ENCODE results near the gene CTSD.
A peak's percentile ranks its signal among the peaks of the same experiment; 100 is the strongest.

Gene CTSD

DNA sequence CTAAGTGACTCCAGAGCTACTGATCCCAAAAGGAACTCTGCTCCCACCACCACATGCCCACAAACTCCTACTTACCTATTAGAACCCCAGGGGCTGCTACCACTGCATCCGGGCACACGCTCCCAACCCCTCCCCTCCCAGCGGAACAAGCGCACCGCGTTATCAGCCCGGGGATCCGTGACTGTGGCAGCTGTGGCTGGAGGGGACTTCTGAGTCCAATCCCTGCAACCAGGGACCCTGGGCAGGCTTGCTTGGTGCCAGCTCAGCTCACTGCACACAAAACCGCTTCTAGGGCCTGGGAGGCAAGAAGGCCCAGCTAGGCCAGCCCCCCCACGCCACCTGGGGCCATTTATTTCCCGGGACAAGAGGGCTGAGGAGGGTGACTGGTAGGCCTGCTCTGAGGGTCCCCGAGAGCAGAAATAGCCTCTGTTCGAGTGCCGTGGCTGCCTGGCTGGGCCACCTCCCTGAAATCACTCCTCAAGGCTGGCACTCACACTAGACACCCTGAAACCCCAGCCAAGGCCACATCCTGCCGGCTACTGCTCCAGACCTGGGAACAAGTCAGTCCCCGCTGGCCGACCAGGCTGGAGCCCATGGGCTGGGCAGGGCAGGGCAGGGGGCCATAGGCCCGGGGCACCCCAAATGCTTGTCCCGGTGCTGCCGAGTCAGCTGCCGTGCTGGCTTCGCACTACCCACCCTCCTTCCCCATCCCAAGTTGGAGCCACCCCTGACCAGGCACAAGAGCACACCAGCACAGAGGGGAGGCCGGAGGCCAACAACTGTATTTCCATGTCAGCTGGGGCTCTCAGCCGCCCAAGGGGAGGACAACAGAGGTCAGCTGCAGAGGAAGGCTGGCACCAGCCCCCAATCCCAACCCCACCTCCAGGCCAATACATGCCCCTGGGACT lies 11.5 kb downstream of the CTSD start:
- TF ChIP-seq POLR2A (IDR thresholded peaks at IDR 0.05; ENCODE audit: low read length) (no peak), GATA1 (IDR thresholded peaks at IDR 0.05; ENCODE audit: low read depth, low read length) (no peak)
- DNase-seq, result peak; percentile 60 to 67

DNA sequence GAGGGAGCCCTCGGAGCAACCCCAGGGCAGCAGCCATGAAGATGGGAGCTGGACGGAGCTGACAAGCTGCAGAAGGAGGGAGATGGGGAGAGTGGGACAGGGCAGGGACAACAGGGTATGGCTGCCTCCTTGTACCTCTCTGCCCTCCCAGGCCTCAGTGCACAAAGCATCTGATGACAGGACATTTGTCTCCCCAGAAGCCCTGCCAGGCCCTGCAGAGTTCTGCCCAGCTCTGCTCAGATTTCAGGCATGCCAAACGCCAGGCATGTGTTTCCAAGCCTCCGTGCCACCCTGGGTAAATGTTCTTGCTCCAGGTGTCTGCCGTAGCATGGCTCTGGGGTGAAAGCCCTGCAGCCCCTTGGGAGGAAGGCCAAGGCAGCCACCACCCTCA lies 12.2 kb downstream of the CTSD start:
- DNase-seq, result no peak
- TF ChIP-seq GATA1 (IDR thresholded peaks at IDR 0.05; ENCODE audit: low read depth, low read length) (no peak), POLR2A (IDR thresholded peaks at IDR 0.05; ENCODE audit: low read length) (no peak)

DNA sequence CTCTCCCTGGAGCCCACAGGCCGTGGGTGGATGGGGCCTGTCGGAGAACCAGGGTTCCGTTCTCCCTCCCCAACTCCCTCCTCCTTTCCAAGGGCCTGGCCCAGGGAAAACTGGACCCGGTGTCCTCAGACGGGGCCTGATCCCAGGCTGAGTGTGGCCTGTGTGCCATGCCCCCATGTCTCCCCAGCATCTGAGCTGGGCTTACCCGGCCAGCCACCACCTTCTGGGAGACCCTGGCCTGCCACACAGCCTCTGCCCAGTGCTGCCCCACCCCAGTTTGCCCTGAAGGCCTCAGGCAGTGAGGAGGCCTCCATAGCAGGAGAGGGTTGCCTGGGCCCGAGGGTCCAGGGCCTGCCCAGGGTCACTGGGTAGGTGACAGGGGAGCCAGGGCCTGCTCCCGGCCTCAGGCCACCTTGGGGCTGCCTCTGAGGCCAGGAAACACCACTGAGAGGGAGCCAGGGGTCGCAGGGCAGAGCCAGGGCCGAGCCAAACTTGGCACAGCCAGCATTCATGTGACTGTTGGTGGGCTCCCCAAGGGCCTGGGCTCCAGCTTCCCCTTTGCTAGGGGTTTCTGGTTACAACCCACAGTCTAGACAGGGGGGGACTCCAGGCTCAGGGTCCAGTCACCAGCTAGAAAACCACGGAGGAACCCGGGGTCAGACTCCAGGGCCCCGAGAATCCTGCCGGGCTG lies 12.7 kb downstream of the CTSD start:
- no peak for DNase-seq
- TF ChIP-seq POLR2A (IDR thresholded peaks at IDR 0.05; ENCODE audit: low read length) (peak; percentile 17), GATA1 (IDR thresholded peaks at IDR 0.05; ENCODE audit: low read depth, low read length) (no peak)

DNA sequence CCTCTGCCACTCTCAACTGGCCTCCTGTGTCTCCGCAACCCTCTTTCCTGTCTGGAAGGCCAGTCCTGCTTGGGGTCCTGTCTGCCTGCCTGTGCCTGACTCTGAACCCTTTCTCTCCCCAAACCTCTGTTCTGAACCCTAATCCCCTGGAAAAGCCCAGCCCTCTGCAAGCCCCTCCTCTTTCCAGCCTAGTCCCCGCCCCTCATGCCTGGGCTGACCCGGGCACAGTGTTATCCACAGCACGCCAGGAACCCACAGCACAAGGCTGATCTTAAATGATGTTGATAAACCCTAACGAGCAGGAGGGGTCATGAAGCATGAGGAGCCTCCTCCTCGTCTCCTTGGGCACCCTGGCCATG lies 13.3 kb downstream of the CTSD start, which contains the start of gene IFITM10:
Gene IFITM10 (minus strand): TSS at position 115 of the 359 bp plus-strand sequence. CDS start 153 bp downstream, outside the sequence.
- DNase-seq, result peak; percentile 87 to 93
- no peak for TF ChIP-seq GATA1 (IDR thresholded peaks at IDR 0.05; ENCODE audit: low read depth, low read length)
- peak; percentile 41 for TF ChIP-seq POLR2A (IDR thresholded peaks at IDR 0.05; ENCODE audit: low read length)

DNA sequence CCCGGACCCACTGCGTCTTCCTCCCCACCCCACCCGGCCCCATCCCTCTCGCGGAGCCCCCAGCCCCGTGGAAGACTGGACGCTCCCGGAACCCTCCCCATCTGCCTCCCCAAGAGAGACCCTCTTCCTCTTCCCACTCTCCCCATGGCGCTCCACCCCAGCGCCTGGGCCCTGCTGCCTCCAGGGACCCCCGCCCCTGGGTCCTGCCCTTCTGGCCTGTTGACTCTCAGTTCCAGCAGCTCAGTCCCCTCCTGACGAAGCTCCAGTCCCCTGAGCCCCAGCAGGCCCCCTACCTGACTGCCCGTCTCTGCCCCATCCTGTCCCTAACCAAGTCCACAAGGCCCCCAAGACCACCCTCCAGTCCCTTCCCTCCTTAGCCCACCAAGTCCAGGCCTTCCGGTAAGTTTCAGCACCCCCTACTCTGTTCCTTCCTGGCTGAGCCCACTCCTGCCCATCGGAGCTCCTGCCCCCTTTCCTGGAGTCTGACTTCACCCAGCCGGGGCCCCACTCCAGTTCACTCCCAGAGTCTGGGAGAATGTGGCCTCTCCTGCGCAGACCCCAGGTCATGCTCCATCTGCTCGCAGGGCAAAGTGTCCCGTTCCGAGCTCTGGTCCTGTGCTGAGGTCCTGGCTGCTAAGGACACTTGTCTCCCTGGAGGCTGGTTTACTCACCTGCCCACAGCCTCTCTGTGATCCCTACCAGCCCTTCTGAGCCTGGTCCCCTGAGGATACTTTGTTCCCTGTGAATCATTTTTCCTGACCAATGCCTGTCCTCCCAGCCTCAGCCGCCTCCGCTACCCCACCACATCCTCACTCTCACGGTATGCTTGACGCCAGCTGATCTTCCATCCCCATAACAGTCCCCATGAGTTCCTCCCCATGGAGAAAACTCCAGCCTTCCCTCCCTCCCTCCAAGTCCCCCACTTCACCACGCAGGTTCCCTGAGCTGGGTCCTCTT lies 14.1 kb downstream of the CTSD start:
- TF ChIP-seq GATA1 (IDR thresholded peaks at IDR 0.05; ENCODE audit: low read depth, low read length) (no peak), POLR2A (IDR thresholded peaks at IDR 0.05; ENCODE audit: low read length) (no peak)
- peak in 1 of 2 experiments; percentile 31 for DNase-seq

DNA sequence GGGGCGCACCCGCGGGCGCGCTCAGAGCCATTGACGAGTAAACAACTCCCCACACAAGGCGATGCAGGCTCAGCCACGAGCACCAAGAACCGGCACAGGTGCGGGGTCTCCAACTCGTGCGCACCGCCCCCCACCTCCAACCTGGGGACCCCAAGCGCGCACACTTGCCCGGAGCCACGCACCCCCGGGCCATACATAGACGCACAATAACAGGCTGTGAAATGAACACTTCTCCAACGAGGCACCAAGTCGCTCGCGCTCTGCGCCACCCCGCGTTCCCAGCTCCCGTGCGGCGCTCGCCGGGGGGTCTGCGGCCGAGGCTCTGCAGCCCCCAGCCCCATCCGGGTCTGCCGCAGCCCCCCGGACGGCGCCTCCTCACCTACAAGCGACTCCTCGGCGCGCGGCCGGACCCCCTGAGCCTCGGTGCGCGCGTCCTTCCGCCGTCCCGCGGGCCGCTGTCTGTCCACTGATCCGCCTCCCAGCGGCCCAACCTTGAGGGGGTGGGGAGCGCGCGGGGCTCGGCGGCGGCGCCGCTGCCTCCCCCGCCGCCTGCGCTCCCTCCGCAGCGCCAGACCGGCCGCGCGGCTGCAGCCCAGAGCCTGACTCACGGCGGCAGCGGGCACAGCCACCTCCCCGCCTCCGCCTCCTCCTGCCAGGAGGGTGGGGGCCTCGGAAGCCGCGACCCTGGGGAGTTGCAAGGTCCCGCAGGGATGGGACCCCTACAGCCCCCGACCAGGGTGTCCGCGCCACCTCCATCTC lies 14.9 kb downstream of the CTSD start:
- TF ChIP-seq POLR2A (IDR thresholded peaks at IDR 0.05; ENCODE audit: low read length), result no peak
- no peak for TF ChIP-seq GATA1 (IDR thresholded peaks at IDR 0.05; ENCODE audit: low read depth, low read length)
- peak; percentile 39 to 49 for DNase-seq

DNA sequence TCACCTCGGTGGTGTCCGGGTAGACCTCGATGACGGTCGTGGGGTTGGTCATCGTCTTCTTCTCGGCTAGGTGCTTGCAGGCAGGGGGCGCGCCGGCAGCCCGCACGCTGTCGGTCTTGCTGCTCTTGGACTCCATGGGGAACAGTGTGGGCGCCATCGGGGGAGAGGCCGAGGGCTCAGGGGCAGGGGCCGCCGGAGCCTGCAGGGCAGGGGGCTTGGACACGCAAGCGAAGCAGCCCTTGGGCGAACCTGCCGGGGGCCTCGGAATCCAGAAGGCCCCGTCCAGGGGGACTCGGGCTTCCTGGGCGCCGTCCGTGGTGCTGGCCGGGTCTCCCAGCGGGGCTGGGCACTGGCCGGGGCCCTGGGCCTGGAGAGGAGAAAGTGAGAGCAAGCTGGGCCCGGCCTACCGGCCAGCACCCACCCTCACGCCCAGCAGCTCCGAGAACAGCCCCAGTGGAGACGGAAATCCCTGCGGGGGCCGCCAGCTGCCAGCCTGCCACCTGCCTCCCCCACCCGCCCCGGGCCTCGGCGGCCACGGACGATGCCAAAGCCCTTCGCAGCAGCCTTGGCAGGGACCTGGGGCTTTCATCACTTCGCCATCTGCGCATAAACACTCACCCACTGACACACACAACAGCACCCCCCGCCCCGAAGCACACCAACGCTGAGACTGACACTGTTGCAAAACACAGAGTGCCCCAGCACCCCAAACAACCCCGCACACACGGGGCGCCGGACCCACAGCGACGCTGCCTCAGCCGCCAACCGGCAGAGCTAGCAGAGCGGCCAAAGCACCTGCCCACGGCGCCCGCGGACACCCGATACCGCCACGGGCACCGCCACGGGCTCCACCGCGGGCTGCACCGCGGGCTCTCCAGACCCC lies 15.7 kb downstream of the CTSD start:
- no peak for TF ChIP-seq GATA1 (IDR thresholded peaks at IDR 0.05; ENCODE audit: low read depth, low read length)
- no peak for TF ChIP-seq POLR2A (IDR thresholded peaks at IDR 0.05; ENCODE audit: low read length)
- DNase-seq, result no peak

DNA sequence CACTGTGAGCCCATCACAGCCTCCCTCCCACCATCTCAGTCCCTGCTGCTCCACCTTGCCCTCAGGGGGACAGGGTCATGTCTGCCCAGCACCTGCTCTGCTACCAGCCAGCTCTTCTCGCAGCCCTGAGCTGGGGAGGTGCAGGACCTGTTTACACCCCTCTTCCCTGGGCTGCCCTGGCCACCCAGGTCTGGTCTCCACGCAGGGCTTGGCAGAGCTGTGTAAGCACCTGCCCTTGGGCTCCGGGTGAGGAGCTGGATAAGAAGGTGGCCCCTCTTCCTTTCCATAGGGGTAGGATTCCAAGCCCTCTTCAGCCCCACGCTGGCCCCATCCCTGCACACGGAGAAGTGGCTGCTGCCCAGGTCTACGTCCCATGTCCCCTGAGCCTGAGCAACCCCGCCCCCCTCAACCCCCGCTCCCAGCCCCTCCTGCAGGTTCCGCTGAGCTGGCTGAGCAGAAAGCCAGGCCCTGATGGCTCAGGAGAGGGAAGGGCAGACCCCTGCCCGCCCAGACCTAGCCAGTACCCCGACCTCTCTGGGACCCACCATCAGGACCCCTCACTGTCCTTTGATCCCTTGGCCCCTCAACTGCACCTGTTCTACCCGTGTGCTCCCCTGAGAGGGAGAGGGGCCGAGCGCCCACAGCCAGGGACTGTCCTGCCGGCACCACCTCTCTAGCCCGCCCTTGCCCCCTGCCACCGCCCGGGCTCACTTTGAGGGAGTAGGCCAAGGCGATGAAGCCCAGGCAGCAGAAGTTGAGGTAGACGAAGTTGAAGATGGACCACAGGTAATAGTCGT lies 16.6 kb downstream of the CTSD start:
- TF ChIP-seq GATA1 (IDR thresholded peaks at IDR 0.05; ENCODE audit: low read depth, low read length) (no peak), POLR2A (IDR thresholded peaks at IDR 0.05; ENCODE audit: low read length) (no peak)
- DNase-seq, result no peak

DNA sequence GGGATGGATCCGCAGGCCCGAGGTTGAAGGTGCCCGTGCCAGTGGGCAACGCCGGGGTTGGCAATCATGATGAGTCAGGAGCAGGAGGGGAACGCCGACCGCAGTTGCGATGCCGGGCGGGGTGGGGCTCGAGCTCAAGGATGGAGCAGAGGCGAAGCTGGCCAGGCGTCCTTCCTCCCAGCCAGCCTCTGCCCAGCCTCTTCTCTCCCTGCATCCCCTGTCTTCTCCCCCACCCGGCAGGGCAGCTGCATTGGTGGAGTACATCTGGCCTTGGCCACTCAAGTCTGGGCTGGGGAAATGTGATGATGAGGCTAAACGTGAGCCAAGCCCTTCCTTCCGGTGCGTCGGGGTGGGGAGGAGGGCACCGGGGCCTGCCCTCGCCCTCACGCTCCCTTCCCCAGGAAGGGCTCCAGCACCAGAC lies 17.2 kb downstream of the CTSD start:
- no peak for DNase-seq
- no peak for TF ChIP-seq GATA1 (IDR thresholded peaks at IDR 0.05; ENCODE audit: low read depth, low read length)
- no peak for TF ChIP-seq POLR2A (IDR thresholded peaks at IDR 0.05; ENCODE audit: low read length)

DNA sequence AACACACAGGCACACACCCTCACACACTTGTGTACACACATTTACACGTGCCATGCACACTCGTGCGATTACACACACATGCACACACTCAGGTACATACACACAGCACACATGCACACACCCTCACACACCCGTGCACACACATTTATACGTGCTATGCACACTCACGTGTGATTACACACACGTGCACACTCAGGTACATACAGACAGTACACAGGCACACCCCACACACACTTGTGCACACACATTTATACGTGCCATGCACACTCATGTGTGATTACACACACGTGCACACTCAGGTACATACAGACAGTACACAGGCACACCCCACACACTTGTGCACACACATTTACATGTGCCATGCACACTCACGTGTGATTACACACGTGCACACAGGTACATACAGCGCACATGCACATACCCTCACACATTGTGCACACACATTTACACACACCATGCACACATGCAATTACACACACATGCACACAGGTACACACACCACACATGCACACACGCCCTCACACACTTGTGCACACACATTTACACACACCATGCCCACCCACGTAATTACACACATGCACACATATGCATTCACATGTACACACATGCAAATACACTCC lies 17.9 kb downstream of the CTSD start:
- TF ChIP-seq POLR2A (IDR thresholded peaks at IDR 0.05; ENCODE audit: low read length) (no peak), GATA1 (IDR thresholded peaks at IDR 0.05; ENCODE audit: low read depth, low read length) (no peak)
- no peak for DNase-seq
